Nephron (organoid): ENCODE results near the gene NOL4L.
A peak's percentile ranks its signal among the peaks of the same experiment; 100 is the strongest.

Experiments used
- H3K27ac Mint-ChIP-seq, 3 experiments: 2 replicates each; pipeline ENCODE4 v1.8.0; 2020; ENCODE audit warnings: mixed read lengths in 3 of 3, mild to moderate bottlenecking in 2 of 3, moderate library complexity in 1 of 3
- H3K27me3 Mint-ChIP-seq: 2 replicates; pipeline ENCODE4 v1.8.0; 2021; ENCODE audit warnings: low read depth, mild to moderate bottlenecking, moderate library complexity, mixed read lengths
- H3K36me3 Mint-ChIP-seq: 2 replicates; pipeline ENCODE4 v1.8.0; 2020; ENCODE audit warnings: low read depth, mixed read lengths
- H3K4me1 Mint-ChIP-seq: 2 replicates; pipeline ENCODE4 v1.8.0; 2020; ENCODE audit warnings: mixed read lengths
- H3K4me3 Mint-ChIP-seq, 3 experiments: 2 replicates each; pipeline ENCODE4 v1.8.0; 2020; ENCODE audit warnings: mild to moderate bottlenecking in 3 of 3, mixed read lengths in 3 of 3, moderate library complexity in 2 of 3
- H3K9me3 Mint-ChIP-seq: 2 replicates; pipeline ENCODE4 v1.8.0; 2020; ENCODE audit warnings: mixed read lengths
- TF ChIP-seq, protein P1 (sequence below), 3 experiments: fragments of 200-600 bp; sonication (generic); IDR thresholded peaks; one replicate each; pipeline ENCODE4 v1.5.0; 2021; ENCODE audit warnings: antibody characterized with exemption in 3 of 3; ENCODE audit not compliant: unreplicated experiment in 3 of 3

NOL4L gene

DNA sequence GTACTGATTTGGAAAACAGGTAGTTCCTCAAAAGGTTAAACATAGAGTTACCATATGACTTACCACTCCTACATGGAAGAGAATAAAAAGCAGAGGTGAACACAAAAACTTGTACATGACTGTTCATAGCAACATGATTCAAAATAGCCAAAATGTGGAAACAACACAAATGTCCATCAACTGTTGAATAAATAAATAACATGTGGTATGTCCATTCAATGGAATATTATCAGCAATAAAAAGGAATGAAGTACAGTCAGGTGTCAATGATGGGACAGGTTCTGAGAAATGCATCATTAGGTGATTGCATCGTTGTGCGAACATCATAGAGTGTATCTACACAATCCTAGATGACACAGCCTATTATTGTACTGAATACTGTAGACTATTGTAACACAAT is 35.3 kb downstream of the NOL4L start:
- H3K9me3 Mint-ChIP-seq: peaks cover 11% of the 10 kb centered on the region
- no peak overlapping the region for H3K27ac Mint-ChIP-seq
- H3K36me3 Mint-ChIP-seq: peaks cover 12% of the 10 kb centered on the region
- H3K4me3 Mint-ChIP-seq: no peak overlapping the region
- no peaks in the 10 kb centered on the region for H3K27me3 Mint-ChIP-seq
- TF ChIP-seq, protein P1, sequence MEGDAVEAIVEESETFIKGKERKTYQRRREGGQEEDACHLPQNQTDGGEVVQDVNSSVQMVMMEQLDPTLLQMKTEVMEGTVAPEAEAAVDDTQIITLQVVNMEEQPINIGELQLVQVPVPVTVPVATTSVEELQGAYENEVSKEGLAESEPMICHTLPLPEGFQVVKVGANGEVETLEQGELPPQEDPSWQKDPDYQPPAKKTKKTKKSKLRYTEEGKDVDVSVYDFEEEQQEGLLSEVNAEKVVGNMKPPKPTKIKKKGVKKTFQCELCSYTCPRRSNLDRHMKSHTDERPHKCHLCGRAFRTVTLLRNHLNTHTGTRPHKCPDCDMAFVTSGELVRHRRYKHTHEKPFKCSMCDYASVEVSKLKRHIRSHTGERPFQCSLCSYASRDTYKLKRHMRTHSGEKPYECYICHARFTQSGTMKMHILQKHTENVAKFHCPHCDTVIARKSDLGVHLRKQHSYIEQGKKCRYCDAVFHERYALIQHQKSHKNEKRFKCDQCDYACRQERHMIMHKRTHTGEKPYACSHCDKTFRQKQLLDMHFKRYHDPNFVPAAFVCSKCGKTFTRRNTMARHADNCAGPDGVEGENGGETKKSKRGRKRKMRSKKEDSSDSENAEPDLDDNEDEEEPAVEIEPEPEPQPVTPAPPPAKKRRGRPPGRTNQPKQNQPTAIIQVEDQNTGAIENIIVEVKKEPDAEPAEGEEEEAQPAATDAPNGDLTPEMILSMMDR (IDR thresholded peaks at IDR 0.05; ENCODE audit: unreplicated experiment in 3 of 3): no peak
- H3K4me1 Mint-ChIP-seq: peaks cover 5% of the 10 kb centered on the region

DNA sequence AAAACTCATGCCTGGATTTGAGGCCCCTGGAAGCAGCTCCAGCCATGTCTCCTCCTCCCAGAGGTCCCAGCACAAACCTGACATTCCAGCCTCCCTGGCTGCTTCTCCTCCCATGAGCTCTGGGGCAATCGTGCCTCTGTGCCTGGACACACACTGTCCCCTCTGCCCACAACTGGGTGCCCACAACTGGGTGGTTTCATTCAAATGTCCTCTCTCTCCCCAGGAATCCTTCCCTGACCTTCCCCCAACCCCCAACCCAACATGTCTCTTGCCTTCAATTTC is 37.4 kb downstream of the NOL4L start:
- TF ChIP-seq, protein P1 (IDR thresholded peaks at IDR 0.05; ENCODE audit: unreplicated experiment in 3 of 3): no peak
- Mint-ChIP-seq H3K4me3 (no peak overlapping the region), H3K36me3 (peaks cover 12% of the 10 kb centered on the region), H3K9me3 (peaks cover 11% of the 10 kb centered on the region), H3K27me3 (no peaks in the 10 kb centered on the region), H3K27ac (no peak overlapping the region), H3K4me1 (peaks cover 8% of the 10 kb centered on the region)

DNA sequence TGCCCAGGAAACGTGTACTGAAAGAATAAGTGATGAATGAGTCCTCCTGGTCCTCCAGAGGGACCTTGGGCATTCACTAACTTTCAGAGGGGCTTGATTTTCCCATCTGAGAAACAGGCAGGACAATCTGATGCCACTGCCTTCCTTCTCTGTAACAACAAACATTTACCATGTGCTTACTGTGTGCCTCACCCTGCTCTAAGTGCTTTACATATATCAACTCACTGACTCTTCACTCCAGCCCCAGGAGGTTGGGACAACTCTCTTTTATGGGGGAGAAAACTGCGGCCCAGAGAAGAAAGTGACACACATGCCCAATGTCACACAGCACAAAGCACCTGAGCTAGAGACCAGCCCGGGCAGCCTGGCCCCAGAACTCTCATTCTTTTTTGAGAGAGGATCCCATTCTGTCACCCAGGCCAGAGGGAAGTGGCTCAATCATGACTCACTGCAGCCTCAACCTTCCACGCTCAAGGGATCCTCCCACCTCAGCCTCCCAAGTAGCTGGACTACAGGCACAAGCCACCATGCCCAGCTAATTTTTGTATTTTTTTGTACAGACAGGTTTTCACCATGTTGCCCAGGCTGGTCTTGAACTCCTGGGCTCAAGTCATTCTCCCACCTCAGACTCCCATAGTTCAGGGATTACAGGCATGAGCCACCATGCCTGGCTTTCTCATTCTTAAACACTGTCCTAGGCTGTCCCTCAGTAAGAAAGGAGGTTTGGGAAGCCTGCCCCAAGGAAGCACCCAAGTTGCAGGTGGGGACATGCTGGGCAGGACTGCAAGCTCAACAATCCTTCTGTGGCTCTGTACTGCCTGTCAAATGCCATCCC is 38.0 kb downstream of the NOL4L start:
- peaks cover 13% of the 10 kb centered on the region for H3K4me1 Mint-ChIP-seq
- H3K27ac Mint-ChIP-seq: peak overlapping the region in 1 of 3 experiments; percentile 41
- H3K9me3 Mint-ChIP-seq: peaks cover 11% of the 10 kb centered on the region
- TF ChIP-seq, protein P1 (IDR thresholded peaks at IDR 0.05; ENCODE audit: unreplicated experiment in 3 of 3): no peak
- H3K36me3 Mint-ChIP-seq: peaks cover 12% of the 10 kb centered on the region
- no peak overlapping the region for H3K4me3 Mint-ChIP-seq
- H3K27me3 Mint-ChIP-seq: no peaks in the 10 kb centered on the region

DNA sequence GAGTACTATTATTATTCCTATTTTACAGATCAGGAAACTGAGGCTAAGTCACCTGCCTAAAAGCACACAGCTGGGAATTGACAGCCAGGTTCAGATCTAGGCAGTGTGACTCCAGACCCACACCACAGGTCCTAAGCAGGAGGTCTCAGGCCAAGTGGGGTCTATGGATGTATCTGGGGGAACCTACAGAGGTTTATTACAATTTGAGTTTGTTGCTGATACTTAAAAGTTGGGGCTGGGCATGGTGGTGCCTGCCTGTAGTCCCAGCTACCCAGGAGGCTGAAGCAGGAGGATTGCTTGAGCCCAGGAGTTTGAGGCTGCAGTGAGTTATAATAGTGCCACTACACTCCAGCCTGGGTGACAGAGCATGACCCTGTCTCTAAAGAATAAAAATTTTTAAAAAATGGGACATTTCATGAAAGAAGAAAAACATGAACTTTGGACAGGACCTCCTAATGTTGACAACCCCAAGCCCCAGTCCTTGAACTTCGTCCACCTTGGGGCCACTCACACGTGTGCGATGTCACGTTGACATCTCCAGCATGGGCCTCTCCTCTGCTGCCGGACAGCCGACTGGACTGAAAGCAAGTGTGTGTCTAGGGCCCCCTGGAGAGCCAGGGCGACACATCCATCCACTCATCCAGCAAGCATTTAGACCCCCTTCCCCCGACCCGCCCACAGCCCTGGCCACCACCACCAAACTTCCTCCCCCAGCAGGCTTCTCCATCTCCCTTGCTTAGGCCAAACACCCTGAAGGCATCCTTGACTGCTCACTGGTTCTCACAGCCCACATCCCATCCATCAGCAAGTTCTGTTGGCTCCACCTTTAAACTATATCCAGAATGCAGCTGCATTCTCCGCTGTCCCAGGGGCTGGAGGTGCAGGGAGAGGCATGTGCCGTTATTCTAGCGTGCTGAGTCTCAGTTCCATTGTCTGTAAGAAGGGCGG is 40.0 kb downstream of the NOL4L start:
- H3K27me3 Mint-ChIP-seq: no peaks in the 10 kb centered on the region
- no peak overlapping the region for H3K4me3 Mint-ChIP-seq
- peaks cover 11% of the 10 kb centered on the region for H3K9me3 Mint-ChIP-seq
- H3K36me3 Mint-ChIP-seq: peaks cover 12% of the 10 kb centered on the region
- H3K4me1 Mint-ChIP-seq: peaks cover 28% of the 10 kb centered on the region
- H3K27ac Mint-ChIP-seq: peak overlapping the region in 2 of 3 experiments; percentile 17 to 55
- TF ChIP-seq, protein P1 (IDR thresholded peaks at IDR 0.05; ENCODE audit: unreplicated experiment in 3 of 3): no peak

DNA sequence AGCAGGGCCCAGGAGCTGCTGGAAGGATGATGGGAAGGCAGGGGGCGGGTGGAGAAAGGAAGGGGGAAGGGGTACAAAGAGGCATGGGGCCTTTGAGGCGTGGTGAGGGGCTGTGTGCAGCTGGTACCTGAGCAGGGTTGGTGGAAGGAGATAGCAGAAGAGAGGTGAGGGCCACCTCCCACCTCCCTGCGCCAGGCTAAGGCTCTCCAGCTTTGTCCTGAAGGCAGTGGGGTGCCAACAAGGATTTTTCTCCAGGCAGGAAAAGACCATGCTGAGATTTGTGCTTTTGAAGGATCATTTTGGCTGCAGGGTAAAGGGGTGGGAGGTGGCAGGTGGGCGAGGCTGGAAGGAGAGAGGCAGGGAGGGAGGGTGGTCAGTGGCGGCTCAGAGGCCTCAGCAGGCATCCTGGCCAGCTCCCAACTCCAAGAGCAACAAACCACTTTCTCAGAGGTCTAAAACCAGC is 40.8 kb downstream of the NOL4L start:
- TF ChIP-seq, protein P1 (IDR thresholded peaks at IDR 0.05; ENCODE audit: unreplicated experiment in 3 of 3): no peak
- Mint-ChIP-seq H3K4me1 (peaks cover 34% of the 10 kb centered on the region), H3K4me3 (no peak overlapping the region), H3K9me3 (peaks cover 11% of the 10 kb centered on the region), H3K27me3 (no peaks in the 10 kb centered on the region), H3K36me3 (peaks cover 12% of the 10 kb centered on the region), H3K27ac (no peak overlapping the region)
